HG03095 (cell line): Measurements from ENCODE around the gene PVRIG.
"Not testable (repeated sequence)": the region's sequence is repeated elsewhere in the genome, so short reads cannot be mapped to it uniquely, and the experiment has no call there.

Experiments used
- ATAC-seq: cut with Tn5 transposase; IDR thresholded peaks from one replicate; pipeline ENCODE4 v1.9.1; 2021; ENCODE audit warnings: moderate library complexity; ENCODE audit not compliant: unreplicated experiment

PVRIG gene

DNA sequence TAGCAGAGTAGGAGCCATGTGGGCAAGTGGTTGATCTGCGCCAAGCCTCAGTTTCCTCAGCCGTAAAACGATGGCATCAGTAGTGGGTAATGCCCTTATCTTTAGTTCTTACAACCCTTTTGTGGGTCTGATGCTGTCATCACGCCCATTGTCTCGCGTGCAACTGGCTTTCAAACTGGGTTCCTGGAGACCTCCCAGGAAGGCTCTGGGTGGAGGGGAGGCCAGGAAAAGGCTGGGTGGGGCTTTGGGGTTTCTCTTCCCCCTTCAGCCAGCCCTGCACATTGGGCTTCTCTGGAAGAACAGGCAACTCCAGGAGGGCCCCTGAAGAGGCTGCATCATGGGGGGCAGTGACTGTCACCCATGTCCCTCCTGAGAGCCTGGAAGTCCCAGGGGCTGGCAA is 5.1 kb downstream of the PVRIG start:
- ATAC-seq: not testable (repeated sequence)

- ATAC-seq: not testable (repeated sequence)
These were observed 15.0 kb downstream of the PVRIG start for GRCh38 chr7:100234660-100235317.

DNA sequence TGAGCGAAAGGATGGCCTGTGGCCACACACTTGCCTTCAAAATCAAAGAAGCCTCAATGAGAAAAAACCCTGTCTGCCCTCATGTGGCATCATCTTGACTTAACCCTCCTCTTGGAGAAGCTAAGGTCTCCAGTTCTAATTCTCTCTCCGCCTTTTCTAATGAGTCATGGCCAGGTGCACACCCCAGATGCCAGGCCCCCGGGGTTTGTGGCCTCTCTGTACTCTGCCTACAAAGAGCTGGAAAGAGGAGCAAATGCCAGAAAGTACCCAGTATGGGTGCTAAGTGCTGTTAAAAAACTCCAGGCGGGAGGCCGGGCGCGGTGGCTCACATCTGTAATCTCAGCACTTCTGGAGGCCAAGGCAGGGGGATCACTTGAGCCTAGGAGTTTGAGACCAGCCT is 20.2 kb downstream of the PVRIG start:
- not testable (repeated sequence) for ATAC-seq

- ATAC-seq: not testable (repeated sequence)
These were observed 23.6 kb downstream of the PVRIG start for GRCh38 chr7:100243385-100243784.

- not testable (repeated sequence) for ATAC-seq
These were observed 25.3 kb downstream of the PVRIG start for GRCh38 chr7:100244988-100245605.

DNA sequence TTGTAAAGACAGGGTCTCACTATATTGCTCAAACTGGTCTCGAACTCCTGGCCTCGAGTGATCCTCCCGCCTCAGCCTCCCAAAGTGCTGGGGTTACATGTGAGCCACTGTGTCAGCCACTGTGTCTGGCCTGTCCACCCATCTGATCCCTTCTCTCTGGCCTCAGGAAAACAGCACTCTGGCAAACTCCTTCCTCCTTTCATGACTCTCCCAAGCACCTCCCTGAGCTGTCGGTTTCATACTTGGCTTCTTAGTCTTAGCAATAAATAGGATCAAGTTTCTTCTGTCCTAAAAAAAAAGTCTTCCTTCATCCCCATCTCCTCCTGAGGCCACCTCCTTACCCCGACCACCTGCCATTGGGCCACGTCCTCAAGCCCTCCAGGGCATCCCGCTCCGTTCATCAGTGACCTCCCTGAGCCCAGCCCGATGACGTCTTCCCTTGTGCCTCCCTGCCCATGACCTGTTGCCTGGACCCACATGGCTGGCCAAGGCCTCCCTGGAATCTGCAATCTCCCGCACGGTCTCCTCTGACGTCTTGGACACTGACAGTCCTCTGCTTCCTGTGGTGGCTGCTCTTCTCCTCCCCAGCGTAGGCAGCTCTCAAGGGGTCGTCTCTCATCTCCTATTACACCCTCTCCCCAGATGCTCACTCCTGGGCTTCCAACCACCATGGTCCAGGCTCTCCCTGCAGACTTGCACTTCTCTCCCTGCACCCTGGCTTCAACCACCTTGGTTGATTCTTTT is 26.5 kb downstream of the PVRIG start:
- not testable (repeated sequence) for ATAC-seq

DNA sequence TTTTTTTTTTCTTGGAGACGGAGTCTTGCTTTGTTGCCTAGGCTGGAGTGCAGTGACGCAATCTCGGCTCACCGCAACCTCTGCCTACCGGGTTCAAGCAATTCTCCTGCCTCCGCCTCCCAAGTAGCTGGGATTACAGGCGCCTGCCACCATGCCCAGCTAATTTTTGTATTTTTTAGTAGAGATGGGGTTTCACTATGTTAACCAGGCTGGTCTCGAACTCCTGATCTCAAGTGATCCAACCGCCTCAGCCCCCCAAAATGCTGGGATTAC is 27.1 kb downstream of the PVRIG start:
- ATAC-seq: not testable (repeated sequence)

DNA sequence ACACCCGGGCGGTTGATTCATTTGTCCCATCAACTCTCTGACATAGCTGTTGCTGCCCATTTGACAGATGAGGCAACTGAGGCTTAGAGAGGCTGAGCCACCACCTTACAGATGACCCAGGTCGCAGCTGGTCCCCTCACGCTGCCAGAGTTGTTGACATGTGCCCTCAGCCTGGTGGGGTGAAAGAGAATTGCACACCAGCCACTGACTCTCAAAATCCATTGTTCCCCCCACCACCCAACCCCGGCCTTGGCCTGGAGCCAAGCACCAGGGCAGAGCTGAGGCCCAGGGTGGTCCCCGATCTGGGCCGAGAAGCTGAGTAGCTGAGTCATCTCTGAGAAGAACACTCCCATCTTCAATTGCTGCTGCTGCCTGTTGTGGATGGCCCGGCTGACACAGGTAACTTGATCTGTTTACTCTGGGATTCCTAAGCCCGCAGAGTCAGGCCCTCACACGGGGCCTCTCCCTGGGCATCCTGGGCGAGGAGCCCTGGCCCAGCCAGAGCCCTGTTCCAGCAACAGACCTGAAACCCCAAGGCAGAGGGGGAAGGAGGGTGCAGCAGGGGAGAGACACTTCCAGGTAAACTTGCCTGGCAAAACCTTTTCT is 27.5 kb downstream of the PVRIG start:
- no peak for ATAC-seq

- no peak for ATAC-seq
These were observed 28.7 kb downstream of the PVRIG start for GRCh38 chr7:100248483-100248882.

GRCh38 chr7:100257017-100257416 is 37.3 kb downstream of the PVRIG start:
- ATAC-seq: no peak

DNA sequence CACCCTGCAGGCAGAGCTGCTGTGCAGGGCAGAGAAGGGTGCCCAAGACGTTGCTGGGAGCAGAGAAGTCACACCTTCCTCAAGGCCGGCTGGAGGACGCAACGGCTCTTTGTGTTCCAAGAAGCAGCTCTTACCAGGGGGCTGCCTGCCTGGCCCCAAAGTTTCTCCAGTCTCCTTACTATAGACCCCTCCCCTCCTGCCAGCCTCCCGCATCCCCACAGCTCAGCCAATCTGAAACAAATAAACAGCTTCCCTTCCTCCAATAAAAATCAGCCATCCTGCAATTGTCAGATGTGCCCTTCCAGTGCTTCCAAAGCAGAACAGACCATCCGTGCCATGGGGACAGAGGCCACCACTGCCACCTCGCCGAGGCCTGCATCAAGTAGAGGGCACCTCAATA is 40.2 kb downstream of the PVRIG start:
- ATAC-seq: not testable (repeated sequence)

DNA sequence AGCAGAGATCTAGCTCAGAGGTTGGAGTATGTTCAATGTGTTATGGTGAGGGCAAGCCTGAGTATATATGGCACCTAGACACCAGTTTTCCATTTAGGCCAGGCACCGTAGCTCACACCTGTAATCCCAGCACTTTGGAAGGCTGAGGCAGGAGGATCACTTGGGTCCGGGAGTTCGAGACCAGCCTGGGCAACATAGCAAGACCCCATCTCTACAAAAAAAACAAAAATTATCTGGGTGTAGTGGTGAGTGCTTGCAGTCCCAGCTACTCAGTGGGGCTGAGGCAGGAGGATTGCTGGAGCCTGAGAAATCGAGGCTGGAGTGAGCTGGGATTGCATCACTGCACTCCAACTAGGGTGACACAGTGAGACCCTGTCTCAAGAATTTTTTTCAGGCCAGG is 43.1 kb downstream of the PVRIG start:
- ATAC-seq: not testable (repeated sequence)

DNA sequence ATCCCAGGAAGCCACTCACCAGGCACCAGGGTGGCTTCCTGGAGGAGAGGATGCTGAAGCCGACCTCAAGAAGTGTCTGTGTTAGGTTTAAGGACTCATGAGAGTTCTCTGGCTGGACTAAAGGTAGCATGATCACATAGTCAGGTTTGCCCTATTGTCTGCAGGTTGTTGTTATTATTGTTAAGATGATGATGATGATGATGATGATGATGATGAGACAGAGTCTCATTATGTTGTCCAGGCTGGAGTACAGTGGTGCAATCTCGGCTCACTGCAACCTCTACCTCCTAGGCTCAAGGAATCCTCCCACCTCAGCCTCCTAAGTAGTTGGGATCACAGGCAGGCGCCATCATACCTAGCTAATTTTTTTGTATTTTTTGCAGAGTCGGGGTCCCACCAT is 44.5 kb downstream of the PVRIG start:
- not testable (repeated sequence) for ATAC-seq

DNA sequence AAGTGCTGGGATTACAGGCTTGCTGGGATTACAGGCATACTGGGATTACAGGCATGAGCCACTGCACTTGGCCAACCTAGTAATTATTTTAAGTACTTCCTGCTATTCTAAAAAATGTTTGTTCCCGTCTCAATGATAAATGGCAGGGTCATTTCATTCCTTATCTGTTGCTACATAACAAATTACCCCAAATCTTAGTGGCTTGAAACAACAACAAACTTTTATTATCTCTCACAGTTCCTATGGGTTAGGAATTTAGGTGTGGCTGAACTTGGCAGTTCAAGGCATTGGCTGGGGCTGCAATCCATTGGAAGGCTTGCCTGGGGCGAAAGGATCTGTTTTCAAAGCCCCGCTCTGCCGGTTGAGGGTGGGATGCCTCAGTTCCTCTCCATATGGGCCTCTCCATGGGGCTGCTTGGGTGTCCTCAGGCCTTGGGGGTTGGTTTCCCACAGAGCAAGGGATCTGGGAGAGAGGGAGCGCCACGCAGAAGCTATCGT is 45.0 kb downstream of the PVRIG start:
- ATAC-seq: not testable (repeated sequence)

GRCh38 chr7:100265851-100266250 is 46.1 kb downstream of the PVRIG start:
- not testable (repeated sequence) for ATAC-seq

- ATAC-seq: no peak
These were observed 47.0 kb downstream of the PVRIG start for GRCh38 chr7:100266576-100267354.

DNA sequence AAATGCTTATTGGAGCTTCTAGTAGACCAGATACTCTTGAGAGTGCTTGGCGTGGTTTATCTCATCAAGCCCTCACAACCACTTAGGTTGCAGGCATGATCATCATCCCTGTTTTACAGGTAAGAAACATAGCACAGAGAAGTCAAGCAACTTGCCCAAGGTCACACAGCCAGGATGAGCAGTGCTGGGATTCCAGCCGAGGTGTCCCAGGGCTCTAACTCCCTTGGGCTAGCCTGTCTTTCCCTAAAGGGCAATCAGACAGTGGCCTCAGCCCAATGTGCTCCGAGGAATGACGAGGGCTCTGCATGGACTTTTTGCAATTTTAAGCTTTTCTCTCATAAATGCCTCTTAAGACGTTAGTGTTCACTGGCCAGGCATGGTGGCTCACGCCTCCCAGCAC is 47.9 kb downstream of the PVRIG start:
- no peak for ATAC-seq

DNA sequence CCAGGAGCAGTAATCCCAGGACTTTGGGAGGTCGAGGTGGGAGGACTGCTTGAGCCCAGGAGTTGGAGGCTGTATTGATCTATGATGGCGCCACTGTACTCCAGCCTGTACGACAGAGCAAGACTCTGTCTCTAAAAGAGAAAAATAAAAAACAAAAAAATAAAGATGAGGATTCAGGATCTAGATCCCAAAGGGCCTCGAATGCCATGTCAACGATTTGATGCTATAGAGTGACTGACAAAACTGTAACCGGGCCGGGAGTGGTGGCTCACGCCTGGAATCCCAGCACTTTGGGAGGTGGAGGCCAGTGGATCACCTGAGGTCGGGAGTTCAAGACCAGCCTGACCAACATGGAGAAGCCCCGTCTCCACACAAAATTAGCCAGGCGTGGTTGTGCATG is 49.1 kb downstream of the PVRIG start:
- not testable (repeated sequence) for ATAC-seq

DNA sequence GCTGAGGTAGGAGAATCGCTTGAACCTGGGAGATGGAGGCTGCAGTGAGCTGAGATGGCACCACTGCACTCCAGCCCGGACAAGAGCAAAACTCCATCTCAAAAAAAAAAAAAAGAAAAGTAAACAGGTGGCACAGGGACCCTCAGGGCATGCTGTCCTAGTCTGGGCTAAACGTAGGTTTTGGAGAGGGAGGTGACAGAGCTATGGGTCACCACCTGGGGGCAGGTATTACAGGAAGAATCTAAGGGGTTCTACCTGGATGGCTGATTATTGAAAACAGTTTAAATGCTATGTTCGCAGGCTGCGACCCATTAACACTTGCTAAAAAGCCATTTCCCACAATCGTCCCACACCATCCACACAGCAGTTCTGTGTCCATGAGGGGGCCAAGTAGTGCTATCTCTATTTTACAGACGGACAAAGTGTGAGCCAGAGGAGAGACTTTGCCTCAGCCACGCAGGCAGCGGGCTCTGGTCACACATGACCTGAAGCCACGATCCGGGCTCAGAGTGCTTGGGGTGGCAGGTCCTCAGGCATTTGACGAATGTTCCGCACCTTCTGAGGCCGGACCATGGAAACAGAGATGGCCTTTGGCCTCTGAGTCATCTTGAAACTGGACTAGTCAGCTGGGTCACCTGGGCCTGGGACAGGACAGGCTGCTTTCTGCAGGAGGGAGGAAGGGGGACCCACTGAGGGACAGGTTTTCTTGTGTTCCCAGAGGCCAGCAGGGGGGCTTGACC is 49.7 kb downstream of the PVRIG start:
- not testable (repeated sequence) for ATAC-seq
